ENCODE measurements around the gene EEA1. TPM values are rescaled to one million over a fixed set of nuclear protein-coding genes. Genes with fewer than 3 reads are reported as not detected.

The EEA1 gene
- total RNA-seq, 6 donors from 2014 or later, result 10.2 to 33.5 (median 22.8) TPM

GRCh38 chr12:92784797-92785562 lies 144.1 kb downstream of the EEA1 start:
- Histone ChIP-seq H3K4me1 (no peaks in the 10 kb centered on the region), H3K27me3 (no peaks in the 10 kb centered on the region), H3K9me3 (no peaks in the 10 kb centered on the region), H3K27ac (no peak overlapping the region), H3K4me3 (no peak overlapping the region), H3K36me3 (peaks cover 0 to 18% (median 0%) of the 10 kb centered on the region in 4 donors)
- peak; percentile 75 to 81 for ATAC-seq (ENCODE audit: low FRiP score in 2 of 2)
- TF ChIP-seq EP300 (IDR thresholded peaks at IDR 0.05) (no peak), POLR2A (IDR thresholded peaks at IDR 0.05) (no peak), POLR2AphosphoS5 (IDR thresholded peaks at IDR 0.05) (no peak), CTCF (IDR thresholded peaks at IDR 0.05) (peak in 5 of 6 experiments; percentile 23 to 64 (median 53))
- no peak for DNase-seq
- WGBS, 2 donors, result 83 to 88% methylated on average over 1 of the region's 1 CpG

- ATAC-seq (ENCODE audit: low FRiP score in 2 of 2) (no peak), DNase-seq (no peak)
- H3K9me3 ChIP-seq, result no peaks in the 10 kb centered on the region
- H3K4me3 ChIP-seq, result no peak overlapping the region
- 64 to 68% methylated on average over 1 of the region's 1 CpG for WGBS, 2 donors
- no peak overlapping the region for H3K27ac ChIP-seq
- peaks cover 0 to 2% (median under 1%) of the 10 kb centered on the region in 4 donors for H3K4me1 ChIP-seq
- H3K36me3 ChIP-seq, result peaks cover 0 to 17% (median 0%) of the 10 kb centered on the region in 4 donors
- H3K27me3 ChIP-seq, result no peaks in the 10 kb centered on the region
- TF ChIP-seq CTCF (IDR thresholded peaks at IDR 0.05) (no peak), EP300 (IDR thresholded peaks at IDR 0.05) (no peak), POLR2A (IDR thresholded peaks at IDR 0.05) (no peak), POLR2AphosphoS5 (IDR thresholded peaks at IDR 0.05) (no peak)
Observed at GRCh38 chr12:92784356-92784755, 144.7 kb downstream of the EEA1 start.

- Histone ChIP-seq H3K4me1 (peaks cover 5 to 12% (median 9%) of the 10 kb centered on the region in 4 donors), H3K36me3 (peaks cover 0 to 43% (median 0%) of the 10 kb centered on the region in 4 donors), H3K9me3 (no peaks in the 10 kb centered on the region), H3K27me3 (no peaks in the 10 kb centered on the region), H3K4me3 (no peak overlapping the region), H3K27ac (no peak overlapping the region)
- ATAC-seq (ENCODE audit: low FRiP score in 2 of 2), result no peak
- DNase-seq, result no peak
- 41 to 63% methylated on average over 1 of the region's 1 CpG for WGBS, 2 donors
- TF ChIP-seq EP300 (IDR thresholded peaks at IDR 0.05) (no peak), CTCF (IDR thresholded peaks at IDR 0.05) (no peak), POLR2A (IDR thresholded peaks at IDR 0.05) (no peak), POLR2AphosphoS5 (IDR thresholded peaks at IDR 0.05) (no peak)
Observed at GRCh38 chr12:92779902-92780301, 149.2 kb downstream of the EEA1 start.

GRCh38 chr12:92778525-92778924 lies 150.6 kb downstream of the EEA1 start:
- WGBS, 2 donors, result 54 to 62% methylated on average over 3 of the region's 3 CpGs
- DNase-seq, result no peak
- Histone ChIP-seq H3K27ac (peak overlapping the region in 1 of 4 donors; percentile 8), H3K36me3 (peaks cover 0 to 43% (median 0%) of the 10 kb centered on the region in 4 donors), H3K27me3 (no peaks in the 10 kb centered on the region), H3K4me1 (peaks cover 5 to 12% (median 9%) of the 10 kb centered on the region in 4 donors), H3K4me3 (no peak overlapping the region), H3K9me3 (no peaks in the 10 kb centered on the region)
- TF ChIP-seq POLR2A (IDR thresholded peaks at IDR 0.05) (no peak), EP300 (IDR thresholded peaks at IDR 0.05) (no peak)
- no peak for ATAC-seq (ENCODE audit: low FRiP score in 2 of 2)

- Histone ChIP-seq H3K4me1 (peaks cover 10 to 25% (median 13%) of the 10 kb centered on the region in 4 donors), H3K36me3 (peaks cover 0 to 29% (median 0%) of the 10 kb centered on the region in 4 donors), H3K9me3 (no peaks in the 10 kb centered on the region), H3K27ac (no peak overlapping the region), H3K27me3 (no peaks in the 10 kb centered on the region), H3K4me3 (no peak overlapping the region)
- no peak for DNase-seq
- ATAC-seq (ENCODE audit: low FRiP score in 2 of 2), result no peak
- TF ChIP-seq POLR2A (IDR thresholded peaks at IDR 0.05) (no peak), EP300 (IDR thresholded peaks at IDR 0.05) (no peak), POLR2AphosphoS5 (IDR thresholded peaks at IDR 0.05) (no peak), CTCF (IDR thresholded peaks at IDR 0.05) (no peak)
Observed at GRCh38 chr12:92775416-92775815, 153.7 kb downstream of the EEA1 start.
